Muscle of back (tissue), 11 donors: ENCODE data around the gene PEAR1. TPM values are rescaled to one million over a fixed set of nuclear protein-coding genes. Genes with fewer than 3 reads are reported as not detected.
A peak's percentile ranks its signal among the peaks of the same experiment; 100 is the strongest.

Source experiments
- DNase-seq, 3 donors: peaks; one replicate each; pipeline versions ENCODE4 v3.0.0 to v3.0.0-alpha.2; 2013
- polyA plus RNA-seq, 10 donors: library from polyadenylated mRNA; unstranded; fragments of 120-200 nt; gene quantifications; one replicate each; pipeline ENCODE4 v1.2.1, GENCODE V29; 2013; ENCODE audit not compliant: insufficient read length in 10 of 10

The PEAR1 gene
- polyA plus RNA-seq, 10 donors: 18.1 to 30.3 (median 22.0) TPM

GRCh38 chr1:156881101-156881500 lies 12.4 kb upstream of the PEAR1 start:
- DNase-seq: no peak

GRCh38 chr1:156881663-156882062 lies 11.9 kb upstream of the PEAR1 start:
- DNase-seq: no peak

- DNase-seq: no peak
Observed at GRCh38 chr1:156882543-156882942, 11.0 kb upstream of the PEAR1 start.

- no peak for DNase-seq
Observed at GRCh38 chr1:156883919-156884318, 9.6 kb upstream of the PEAR1 start.

- DNase-seq: peak in 1 of 3 donors; percentile 75
Observed at GRCh38 chr1:156884560-156885184, 8.8 kb upstream of the PEAR1 start.

- DNase-seq: no peak
Observed at GRCh38 chr1:156885314-156885713, 8.2 kb upstream of the PEAR1 start.

- no peak for DNase-seq
Observed at GRCh38 chr1:156885880-156886355, 7.6 kb upstream of the PEAR1 start.

GRCh38 chr1:156886583-156887281 lies 6.8 kb upstream of the PEAR1 start:
- peak in 1 of 3 donors; percentile 37 for DNase-seq

GRCh38 chr1:156887317-156887716 lies 6.2 kb upstream of the PEAR1 start:
- no peak for DNase-seq

- no peak for DNase-seq
Observed at GRCh38 chr1:156887734-156888133, 5.8 kb upstream of the PEAR1 start.

GRCh38 chr1:156889802-156890580 lies 3.5 kb upstream of the PEAR1 start:
- peak; percentile 77 to 92 (median 88) for DNase-seq

- DNase-seq: peak; percentile 87 to 96 (median 94)
Observed at GRCh38 chr1:156892190-156893047, 1.1 kb upstream of the PEAR1 start.

GRCh38 chr1:156894001-156894400 lies 483 bp downstream of the PEAR1 start:
- peak in 1 of 3 donors; percentile 64 for DNase-seq

GRCh38 chr1:156894711-156895454 lies 1.4 kb downstream of the PEAR1 start:
- DNase-seq: peak in 1 of 3 donors; percentile 78

- DNase-seq: no peak
Observed at GRCh38 chr1:156895455-156895812, 1.9 kb downstream of the PEAR1 start.

GRCh38 chr1:156895927-156896326 lies 2.4 kb downstream of the PEAR1 start:
- DNase-seq: no peak

GRCh38 chr1:156896490-156897033 lies 3.0 kb downstream of the PEAR1 start:
- peak in 1 of 3 donors; percentile 88 for DNase-seq

- no peak for DNase-seq
Observed at GRCh38 chr1:156897078-156897825, 3.7 kb downstream of the PEAR1 start.

- DNase-seq: peak in 2 of 3 donors; percentile 63 to 84
Observed at GRCh38 chr1:156898161-156898566, 4.6 kb downstream of the PEAR1 start.
